Occipital lobe (tissue), 2 donors: Measurements from ENCODE around the gene SLC10A3. TPM values are rescaled to one million over a fixed set of nuclear protein-coding genes. Genes with fewer than 3 reads are reported as not detected.

Experiments
- DNase-seq: peaks from one replicate; lab custom pipeline; 2025; lab: John Stamatoyannopoulos, UW
- total RNA-seq: library from RNA; depleted of rRNA; stranded (reverse); fragments of >200 nt; gene quantifications from one replicate; pipeline ENCODE4 v1.2.3, GENCODE V29; 2014

SLC10A3 gene
- total RNA-seq, 1 donor from 2014 or later, result 3.4 TPM

DNA sequence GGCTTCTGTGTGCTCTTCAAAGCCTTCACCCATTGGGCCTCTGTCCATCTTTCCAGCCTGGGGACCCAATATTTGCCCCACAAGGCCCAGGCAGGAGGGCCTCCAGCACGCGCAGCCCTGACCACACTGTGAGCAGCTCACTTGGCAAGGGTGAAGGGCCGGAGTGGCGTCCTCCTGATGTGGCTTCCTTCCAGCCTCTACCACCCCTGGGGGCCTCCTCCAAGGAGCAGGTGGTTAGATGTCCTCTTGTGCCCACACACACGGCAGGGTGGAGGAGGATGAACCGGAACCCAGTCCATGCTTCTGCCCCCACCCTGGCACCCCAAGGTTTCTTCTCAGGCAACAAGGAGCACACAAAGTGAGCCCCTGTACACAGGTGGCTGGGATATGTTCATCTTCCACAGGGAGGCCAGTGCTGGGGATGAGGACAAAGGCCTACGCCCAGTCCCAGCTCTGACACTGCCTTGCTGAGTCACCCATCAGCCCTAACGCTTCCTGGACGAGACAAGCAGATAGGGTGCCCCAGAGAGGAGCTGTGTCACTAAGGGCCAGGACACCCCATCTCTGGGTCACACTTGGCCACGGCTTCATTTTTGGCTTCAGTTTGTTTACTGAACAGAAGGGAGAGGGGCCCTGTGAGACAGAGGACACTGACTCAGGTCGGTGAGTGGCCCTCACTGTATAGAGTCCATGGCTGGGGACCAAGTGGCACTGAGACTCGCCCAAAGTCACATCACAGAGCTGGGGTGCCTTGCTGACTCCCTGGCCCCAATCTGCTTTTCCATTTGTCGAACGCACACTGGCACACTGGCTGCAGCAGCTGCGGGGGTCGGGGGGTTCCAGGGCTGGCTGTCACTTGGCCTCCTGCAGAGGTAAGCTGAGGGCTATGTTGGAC is 5.9 kb downstream of the SLC10A3 start:
- DNase-seq, result no peak

DNA sequence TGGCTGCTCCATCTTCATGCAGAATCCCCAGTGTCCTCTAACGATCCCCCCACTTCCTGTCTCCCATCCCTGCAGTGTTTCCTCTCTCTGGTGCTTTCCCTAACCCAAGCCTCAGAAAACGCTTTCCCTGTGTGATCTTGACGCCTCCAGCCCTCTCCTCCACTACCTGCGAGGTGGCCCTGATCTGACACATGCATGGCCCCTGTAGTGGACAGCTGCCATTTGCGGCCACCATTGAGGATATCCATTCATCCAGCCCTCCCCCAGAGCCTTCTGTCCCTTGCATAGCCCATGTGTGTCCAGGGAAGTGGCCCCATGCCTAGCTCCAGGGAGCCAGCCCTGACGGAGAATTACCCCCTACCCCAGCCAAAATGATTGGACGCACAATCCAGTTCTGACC is 7.1 kb downstream of the SLC10A3 start:
- no peak for DNase-seq

DNA sequence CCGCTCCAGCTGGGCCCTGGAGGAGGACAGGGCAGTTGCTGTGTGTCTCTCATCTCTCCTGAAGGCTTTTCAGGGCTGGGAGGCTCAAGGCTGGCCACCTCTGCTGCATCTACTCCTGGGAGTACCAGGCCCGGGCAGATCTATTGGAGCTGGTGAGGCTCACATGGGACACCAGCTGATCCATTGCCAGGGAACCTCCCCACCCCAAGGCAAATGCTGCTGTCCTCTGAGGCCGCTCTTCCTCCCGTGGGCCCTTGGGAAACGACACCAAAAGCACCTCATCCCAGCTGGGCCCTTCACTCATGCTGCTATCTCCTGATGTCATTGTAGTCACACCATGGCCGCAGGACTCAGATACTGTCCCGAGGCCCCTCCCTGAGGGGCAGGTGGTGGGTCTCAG is 7.6 kb downstream of the SLC10A3 start:
- no peak for DNase-seq

DNA sequence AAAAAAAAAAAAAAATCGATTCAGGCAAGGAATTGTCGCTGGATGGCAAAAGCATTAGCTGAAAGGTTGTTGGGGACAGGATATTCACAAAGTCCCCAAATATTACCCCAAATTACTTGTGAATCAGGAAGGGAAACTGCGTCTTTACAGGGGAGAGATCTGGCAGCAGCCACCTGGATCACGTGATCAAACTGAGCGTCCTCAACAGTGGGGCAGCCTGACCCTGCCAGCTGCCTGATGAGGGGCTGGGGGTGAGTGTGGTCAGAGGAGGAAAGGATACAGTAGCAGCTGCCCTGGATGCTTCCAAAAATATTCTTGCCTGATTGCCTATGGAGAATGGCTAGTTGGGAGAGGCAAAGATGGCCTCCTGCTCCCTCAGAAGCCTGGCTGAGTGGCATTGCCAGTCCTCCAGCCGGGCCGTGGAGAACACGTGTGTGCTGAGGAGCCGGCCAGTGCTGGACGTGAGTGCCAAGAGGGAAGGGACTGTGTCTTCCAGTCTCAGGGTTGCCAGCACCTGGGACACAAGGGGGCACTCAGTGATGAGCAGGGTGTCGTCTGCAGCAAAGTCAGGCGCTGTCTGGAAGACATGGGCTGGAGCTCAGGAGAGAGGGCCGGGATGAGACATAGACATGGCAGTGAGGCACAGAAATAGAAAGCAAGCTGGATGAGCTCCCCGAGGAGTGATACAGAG is 8.4 kb downstream of the SLC10A3 start:
- DNase-seq, result no peak

DNA sequence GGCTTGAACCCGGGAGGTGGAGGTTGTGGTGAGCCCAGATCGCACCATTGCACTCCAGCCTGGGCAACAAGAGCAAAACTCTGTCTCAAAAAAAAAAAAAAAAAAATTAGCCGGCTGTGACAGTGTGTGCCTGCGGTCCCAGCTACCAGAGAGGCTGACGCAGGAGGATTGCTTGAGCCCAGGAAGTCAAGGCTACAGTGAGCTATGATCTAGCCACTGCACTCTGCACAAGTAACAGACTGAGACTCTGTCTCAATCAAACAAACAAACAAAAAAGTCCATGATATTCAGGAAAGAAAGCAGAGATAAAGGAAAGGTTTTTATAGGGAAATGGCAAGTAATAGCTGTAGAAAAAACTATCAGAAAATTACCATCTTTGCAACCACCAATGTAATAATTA is 9.2 kb downstream of the SLC10A3 start:
- DNase-seq, result no peak

DNA sequence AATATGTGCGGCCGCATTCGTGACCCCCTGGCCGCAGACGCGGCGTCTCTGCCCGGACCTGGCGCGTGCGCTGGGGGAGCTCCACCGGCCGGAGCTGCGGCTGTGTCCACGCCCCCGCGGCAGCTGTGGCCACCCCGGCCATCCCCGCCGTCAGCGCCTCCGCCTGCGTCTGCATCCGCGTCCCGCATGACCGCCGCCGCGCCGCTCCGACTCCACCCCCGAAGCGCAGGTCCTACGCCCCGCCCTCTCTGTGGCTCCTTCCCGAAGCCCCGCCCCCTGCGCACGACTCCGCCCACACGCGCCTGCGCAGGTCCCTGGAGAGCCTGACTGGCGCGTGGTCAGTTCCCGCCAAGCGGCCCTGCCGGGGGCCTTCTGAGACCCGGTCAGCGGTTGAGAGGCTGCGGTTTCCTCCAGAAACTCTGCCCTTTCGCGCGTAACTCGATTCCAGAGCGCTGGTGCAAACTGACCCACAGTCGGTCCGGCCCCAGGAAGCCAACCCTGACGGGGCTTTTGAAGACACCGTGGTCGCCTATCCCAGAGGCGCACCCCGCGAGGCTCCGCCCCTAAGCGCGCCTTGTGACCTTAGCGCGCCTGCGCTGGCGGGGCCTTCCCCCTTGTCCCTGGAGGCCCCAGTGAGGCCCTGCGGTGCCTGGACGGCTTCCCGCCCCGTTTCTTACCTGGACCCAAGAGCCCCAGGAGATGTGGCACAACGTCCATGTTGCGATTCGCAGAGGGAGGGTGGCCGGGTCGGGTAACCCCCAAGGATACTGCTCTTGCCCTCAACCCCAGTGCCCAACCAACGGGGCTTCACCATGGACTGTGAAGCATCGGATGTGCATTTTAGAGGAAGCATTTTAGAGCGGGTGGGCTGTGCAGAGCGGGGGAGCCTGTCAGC is 11.5 kb downstream of the SLC10A3 start, which contains the start of gene LAGE3:
LAGE3 (minus strand) TSS at position 554 of the 895 bp plus-strand sequence; CDS start at position 188, 366 bp downstream.
- peak; percentile 85 for DNase-seq

DNA sequence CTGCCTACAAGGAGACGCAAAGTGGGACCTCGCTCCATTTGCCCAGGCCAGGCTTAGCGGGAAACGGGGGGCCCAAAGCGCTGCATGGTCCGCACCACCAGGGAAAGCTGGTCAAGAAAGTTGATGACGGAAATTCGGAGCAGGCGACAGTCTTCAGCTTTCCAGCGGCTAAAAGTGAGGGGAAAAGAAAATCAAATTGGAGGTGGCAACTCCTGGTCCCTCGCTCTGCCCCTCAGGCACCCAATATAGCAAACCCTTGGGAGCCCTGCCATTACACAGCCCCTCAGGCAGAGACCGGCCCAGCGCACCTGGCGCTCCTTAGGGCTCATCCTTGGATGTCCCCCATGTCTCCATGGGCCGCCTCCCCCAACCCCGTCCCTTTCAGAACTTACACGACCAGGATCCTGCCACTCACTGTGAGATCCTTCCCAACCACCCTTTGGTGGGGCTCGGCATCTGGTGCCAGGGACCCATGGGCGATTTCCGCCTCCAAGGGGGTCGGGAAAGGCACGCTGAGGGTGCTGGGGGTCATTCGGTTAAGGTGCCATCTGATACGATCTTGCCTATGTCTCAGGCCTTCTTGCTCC is 12.4 kb downstream of the SLC10A3 start:
- no peak for DNase-seq

DNA sequence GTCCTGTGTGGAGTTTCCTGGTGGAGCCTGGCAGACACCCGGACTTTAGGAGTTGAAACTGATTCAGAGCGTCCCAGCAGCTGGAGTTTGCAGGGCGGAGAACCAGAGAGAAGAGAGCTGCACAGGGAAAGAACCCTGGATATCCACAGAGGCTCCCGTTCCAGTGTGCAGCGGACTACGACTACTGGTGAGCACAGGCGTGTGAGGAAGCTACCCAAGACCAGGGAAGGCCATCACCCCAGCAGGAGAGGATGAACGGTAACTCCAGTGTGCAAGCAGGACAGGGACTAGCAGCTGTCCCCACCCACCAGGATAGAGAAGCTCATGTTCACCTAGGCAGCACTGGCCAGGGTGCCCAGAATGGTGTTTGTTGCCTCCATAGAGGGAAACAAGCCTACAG is 13.6 kb downstream of the SLC10A3 start:
- no peak for DNase-seq

DNA sequence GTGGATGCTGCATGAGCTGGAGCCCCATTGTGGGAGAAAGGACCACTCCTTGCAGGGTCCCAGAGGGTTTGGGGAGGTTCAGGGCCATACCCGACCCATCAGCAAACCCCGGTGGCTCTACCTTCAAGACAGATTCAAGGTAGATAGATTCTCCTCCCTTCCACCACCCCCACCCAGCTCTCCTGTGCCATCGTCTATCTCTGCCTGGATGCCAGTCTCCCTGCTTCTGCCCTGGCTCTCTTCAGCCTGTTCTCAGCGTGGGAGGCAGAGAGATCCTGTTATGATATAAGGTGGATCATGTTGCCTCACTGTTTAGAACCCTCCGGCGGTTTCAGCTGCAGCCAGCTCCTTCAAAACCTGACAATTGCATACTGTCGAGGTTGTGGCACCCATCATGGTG is 16.7 kb downstream of the SLC10A3 start:
- DNase-seq, result no peak

DNA sequence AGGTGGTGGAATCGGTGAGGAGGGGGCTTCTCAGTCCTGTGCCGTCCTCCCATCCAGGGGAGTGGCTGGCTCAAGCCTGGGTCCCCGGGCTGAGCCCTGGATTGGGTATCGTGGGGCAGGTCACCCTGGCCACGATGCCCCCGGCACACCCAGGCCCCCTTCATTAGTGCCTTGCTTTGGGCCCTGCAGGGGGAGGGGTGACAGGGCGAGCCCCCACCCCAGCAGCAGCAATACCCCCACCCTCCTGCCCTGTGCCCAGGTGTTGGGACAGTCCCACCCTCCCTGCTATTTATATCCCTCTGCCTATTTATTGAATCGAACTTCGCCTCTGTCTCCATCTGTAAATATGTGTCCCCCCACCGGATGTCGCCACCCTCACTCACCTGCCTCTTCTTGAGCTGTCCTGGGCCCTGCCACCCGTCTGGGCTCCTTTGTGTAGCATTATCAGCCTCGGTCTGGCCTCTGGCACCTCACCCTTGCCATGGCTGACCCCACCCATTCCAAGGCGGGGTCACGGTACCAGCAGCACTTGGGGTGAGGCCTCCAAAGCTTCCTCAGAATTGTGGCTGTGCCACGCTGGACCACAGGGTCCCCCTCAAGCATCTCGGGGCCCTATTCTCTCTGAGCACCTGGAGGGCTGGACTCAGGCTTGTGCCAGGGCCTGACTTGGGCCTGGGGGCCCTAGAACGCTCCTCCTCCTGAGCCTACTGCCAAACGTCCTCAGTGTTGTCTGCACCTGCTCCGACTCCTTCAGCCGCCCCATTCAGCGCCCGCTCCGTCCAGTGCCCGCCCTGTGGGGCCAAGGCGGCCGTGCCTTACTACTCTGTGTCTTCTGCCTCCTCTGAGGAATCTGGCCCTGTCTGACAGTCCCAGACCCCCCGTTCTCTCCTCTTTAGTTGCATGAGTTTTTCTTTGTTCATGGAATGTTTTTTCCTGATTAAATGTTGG is 17.5 kb downstream of the SLC10A3 start:
- DNase-seq, result no peak

DNA sequence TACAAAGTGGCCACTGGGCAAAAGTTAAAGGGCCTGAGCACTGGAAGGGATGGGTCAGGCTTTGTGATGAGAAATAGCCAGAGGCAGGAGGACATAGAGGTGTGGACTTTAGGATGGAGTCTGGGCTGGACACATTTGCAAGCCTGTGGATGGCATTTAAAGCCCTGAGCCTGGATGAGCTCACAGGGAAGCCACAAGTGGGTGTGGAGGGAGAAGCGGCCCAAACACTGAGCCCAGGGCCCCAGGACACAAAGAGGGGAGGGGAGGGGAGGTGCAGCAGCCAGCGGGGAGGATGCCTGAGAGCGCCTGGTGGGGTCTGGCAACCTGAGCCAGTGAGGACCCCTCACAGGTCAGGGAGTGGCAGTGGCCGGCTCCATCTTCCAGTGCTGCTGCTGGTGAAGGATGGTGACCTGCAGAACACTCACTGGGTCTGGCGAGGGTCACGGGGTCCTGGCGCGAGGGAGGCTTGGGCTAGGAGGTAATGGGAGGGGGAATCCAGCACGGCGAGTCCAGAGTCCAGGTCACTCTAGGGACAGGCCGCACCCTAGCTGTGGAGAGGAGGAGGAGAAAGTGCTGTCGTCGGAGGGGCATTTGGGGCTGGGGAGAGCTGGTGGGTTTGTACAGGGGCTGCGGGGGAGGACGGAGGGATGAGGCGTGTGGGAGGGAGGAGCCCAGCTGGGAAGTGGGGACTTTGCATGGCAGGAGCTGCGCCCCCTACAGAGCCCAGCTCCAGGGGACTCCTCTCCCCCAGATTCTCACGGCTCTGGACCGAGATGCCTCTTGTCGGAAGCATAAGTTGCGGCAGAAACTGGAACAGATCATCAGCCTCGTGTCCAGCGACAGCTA is 18.4 kb downstream of the SLC10A3 start:
- no peak for DNase-seq

DNA sequence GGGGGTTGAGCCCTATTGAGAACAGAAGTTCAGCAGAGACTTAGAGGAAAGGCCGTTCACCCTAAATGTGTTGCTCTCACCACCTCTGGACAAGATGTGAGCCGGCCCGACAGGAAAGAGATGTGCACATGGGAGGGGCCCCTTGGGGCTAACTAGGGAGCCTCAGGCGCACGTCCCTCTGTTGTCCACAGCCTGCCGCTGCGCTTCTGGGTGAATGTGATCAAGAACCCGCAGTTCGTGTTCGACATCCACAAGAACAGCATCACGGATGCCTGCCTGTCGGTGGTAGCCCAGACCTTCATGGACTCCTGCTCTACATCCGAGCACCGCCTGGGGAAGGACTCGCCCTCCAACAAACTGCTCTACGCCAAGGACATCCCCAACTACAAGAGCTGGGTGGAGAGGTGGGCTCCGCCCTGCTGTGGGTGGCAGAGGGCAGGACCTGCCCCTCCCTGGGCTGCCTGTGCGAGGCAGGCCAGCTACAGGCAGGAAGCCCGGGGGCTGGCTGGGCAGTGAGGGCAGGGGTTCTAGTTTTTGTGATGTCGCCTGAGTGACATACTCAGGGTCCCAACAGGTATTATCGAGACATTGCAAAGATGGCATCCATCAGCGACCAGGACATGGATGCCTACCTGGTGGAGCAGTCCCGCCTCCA is 19.4 kb downstream of the SLC10A3 start:
- DNase-seq, result no peak

DNA sequence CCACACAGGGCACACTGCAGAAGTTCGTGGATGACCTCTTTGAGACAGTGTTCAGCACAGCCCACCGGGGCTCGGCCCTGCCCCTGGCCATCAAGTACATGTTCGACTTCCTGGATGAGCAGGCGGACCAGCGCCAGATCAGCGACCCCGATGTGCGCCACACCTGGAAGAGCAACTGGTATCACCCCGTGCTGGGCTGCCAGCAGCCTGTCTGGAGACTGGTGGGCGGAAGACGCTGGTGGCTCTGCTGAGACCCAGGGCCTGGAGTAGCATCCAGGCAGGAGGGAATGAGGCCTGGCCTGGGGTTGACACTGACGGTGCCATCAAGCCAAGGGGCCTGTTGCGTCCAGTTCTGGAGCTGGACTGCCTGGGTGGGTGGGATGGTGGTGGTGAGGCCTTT is 20.0 kb downstream of the SLC10A3 start:
- no peak for DNase-seq

DNA sequence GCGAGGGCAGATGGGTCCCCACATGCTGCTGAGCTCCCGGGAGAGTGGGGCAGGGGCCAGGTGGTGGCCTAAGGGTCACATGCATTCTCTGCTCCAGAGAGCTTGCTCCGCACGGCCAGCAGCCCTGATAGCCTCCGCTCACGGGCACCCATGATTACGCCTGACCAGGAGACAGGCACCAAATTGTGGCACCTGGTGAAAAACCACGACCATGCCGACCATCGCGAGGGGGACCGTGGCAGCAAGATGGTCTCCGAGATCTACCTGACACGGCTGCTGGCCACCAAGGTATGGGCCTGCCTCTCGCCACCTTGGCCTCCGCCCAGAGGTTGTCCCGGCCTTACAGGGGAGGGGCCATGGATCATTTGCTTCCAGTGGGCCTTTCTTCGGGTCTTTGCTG is 20.5 kb downstream of the SLC10A3 start:
- DNase-seq, result no peak

DNA sequence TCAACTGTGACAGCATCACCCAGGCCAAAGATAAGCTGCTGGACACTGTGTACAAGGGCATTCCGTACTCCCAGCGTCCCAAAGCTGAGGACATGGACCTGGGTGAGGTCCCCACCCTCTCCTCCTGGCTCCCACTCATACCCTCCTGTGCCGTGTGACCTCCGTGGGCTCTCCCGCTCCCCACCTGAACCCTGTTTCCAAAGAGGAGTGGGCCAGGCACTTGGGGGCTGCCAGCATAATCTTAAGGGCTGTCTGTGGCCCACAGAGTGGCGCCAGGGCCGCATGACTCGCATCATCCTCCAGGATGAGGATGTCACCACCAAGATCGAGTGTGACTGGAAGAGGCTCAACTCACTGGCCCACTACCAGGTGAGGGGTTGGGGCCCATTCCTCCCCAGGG is 21.3 kb downstream of the SLC10A3 start:
- no peak for DNase-seq

DNA sequence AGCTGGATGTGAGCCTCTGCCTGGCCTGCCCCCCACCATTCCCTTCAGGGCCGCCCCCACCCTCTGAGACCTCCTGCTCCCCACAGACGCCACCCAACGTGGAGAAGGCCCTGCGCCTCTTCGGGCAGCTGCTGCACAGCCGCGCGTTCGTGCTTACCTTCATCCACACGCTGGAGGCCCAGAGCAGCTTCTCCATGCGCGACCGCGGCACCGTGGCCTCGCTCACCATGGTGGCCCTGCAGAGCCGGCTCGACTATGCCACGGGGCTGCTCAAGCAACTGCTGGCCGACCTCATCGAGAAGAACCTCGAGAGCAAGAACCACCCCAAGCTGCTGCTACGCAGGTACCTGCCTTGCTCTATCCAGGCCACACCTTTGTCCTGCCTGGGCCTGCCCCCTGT is 22.2 kb downstream of the SLC10A3 start:
- no peak for DNase-seq

DNA sequence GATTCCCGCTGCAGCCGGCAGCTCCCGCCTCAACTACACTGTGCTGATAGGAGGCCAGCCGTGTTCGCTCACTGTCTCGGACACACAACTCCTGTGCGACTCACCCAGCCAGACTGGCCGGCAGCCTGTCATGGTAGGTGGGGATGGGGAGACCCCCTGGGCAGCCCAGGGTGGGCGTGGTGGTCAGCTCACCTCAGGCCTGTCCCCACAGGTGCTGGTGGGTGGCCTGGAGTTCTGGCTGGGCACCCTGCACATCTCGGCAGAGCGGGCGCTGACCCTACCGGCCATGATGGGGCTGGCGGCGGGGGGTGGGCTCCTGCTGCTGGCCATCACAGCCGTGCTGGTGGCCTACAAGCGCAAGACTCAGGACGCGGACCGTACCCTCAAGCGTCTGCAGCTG is 22.9 kb downstream of the SLC10A3 start:
- no peak for DNase-seq

DNA sequence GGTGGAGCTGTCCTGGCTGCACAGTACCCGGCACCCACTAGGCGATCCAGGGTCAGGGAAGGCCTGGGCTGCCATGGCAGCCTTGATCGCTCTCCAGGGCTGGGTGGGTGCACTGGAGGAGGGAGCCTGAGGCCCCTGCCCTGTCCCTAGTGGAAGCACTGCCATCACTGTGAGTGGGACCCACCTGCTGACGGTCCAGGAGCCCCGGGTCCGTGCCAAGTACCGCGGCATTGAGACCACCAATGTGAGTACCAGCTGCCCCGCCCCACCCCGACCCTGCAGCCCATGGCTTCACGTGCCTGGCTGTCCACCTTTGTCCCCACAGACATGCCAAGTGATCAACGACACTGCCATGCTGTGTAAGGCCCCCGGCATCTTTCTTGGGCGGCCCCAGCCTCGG is 23.5 kb downstream of the SLC10A3 start:
- no peak for DNase-seq

DNA sequence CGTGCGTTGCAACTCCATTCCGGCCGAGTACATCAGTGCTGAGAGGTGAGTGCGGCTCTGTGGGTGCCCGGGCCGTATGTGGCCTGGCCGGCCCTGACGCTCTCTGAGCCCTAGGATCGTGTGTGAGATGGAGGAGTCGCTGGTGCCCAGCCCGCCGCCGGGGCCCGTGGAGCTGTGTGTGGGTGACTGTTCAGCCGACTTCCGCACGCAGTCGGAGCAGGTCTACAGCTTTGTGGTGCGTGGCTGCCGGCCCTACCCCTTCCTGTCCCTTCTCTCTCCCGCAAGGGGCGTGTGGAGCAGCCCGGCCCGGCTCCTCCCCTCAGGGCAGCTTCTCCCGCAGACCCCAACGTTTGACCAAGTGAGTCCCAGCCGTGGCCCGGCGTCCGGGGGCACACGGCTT is 24.4 kb downstream of the SLC10A3 start:
- no peak for DNase-seq
